ENCODE data around the gene FER. TPM values are rescaled to one million over a fixed set of nuclear protein-coding genes. Genes with fewer than 3 reads are reported as not detected.
A peak's percentile ranks its signal among the peaks of the same experiment; 100 is the strongest.
"Not testable (repeated sequence)": the region's sequence is repeated elsewhere in the genome, so short reads cannot be mapped to it uniquely, and the experiment has no call there.

FER gene
- total RNA-seq, 1 donor from 2014 or later = 99.2 TPM

DNA sequence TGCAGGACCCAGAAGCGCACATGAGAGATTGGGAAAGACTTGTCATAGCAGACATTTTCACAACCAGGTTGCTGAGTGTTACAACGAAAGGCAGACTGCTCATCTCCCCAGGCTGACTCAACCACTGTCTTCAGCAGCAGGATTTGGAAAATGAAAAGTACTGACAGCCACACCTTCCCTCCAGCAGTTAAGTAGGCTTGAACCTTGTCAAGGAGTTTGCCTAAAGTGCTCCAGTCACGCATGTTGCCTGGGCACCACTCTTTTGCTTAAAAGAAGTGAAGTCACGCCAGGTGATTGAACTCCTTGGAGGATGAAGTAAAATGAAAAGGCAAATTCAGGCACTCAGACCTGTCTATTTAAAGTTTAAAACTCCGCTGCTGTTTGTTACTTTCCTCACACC, 304.5 kb downstream of the FER start:
- intact Hi-C loops (cut with DNase I); ATAC-seq; DNase-seq (ENCODE audit: low spot score): not testable (repeated sequence)

DNA sequence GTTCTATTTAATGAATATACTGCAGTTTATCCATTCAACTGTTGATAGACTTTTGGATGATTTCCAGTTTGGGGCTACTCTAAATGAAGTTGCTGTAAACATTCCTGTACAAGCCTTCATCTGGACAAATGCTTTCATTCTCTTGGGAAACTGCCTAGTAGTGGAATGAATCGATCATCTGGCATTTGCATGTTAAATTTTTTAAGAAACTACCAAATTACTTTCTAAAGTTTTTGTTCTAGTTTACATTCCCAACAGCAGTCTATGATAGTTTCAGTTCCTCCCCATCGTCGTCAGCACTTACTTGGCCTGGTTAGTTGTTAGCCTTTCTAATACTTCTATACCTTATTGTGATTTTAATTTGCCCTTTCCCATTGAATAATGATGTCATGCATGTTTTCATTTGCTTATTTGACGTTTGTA, 306.3 kb downstream of the FER start:
- DNase-seq (ENCODE audit: low spot score) (no peak), ATAC-seq (no peak)
- intact Hi-C loops (cut with DNase I) = no loop called here

DNA sequence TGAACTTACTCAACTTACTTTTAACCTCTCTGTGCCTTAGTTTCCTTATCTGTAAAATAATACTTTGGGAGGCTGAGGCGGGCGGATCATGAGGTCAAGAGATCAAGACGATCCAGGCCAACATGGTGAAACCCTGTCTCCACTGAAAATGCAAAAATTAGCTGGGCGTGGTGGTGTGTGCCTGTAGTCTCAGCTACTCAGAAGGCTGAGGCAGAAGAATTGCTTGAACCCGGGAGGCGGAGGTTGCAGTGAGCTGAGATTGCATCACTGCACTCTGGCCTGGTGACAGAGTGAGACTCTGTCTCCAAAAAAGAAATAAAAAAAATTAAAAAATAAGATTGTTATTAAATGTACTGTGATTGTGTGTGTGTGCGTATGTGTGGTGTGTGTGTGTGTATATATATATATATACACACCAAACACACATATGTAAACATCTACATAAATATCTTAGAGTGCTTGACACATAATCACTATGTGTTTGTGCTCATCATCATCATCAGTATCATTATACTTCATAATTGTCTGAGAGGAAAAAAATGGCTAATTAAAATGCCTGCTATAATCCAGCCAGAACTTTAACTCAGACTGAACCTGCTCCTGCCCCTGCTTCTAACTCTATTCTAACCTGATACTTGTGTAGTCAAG, 312.8 kb downstream of the FER start:
- intact Hi-C loops (cut with DNase I) = no loop called here
- ATAC-seq = peak; percentile 27
- no peak for DNase-seq (ENCODE audit: low spot score)

DNA sequence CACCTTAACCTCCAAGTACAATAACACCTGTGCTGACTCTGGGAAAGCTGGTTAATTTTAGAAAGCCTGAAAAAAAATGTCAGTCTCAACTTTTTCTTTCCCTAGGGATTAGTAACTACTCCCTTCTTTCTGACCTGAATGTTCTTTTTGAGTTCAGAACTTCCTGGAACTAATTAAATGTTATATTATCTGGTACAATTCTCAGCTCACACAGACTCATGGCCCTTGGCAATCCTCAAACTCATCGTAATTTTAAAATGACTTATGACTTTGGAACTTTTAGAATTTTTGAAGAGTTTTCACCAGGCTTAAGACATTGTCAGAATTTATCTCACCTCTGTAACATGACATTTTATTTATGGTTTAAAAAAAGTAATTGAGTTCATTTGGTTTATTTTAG, 315.0 kb downstream of the FER start:
- DNase-seq (ENCODE audit: low spot score) (no peak), ATAC-seq (peak; percentile 92)
- intact Hi-C loops (cut with DNase I) = no loop called here

DNA sequence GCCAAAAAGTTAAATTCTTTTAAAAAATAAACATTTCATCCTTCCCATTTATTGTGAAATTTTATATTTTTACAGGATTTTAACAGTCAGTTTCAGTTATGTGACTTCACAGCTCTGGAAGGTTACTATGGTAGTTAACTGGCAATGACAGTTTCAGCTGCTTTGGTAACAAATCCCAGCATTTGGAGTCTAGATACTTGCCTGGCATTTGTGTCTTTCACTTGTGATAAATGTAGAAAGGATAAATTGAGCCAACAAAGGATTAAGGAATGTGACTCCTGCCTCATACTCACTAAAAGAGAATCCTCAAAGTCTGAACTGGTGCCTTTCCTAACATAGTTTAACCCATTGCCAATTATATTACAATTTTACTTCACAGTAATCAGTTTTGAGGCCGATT, 315.5 kb downstream of the FER start:
- peak; percentile 84 for ATAC-seq
- DNase-seq (ENCODE audit: low spot score) = no peak
- intact Hi-C loops (cut with DNase I) = no loop called here

DNA sequence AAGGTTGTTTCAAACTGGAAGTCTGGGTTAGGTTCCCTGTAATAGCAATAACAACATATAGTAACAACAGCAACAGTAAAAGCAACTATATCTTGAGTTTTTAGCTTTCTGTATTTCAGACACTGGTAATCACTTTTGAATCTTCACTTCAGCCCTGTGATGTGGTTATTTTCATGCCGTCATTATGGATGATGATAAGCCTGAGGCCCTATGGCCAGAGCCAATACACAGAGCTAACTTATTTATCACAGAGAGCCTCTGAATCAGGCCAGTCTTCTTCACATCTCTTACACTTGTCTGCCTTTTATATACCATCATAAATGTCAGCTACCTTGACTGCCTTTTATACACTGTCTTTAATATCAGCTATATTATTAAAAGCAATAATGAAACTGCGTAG, 329.0 kb downstream of the FER start:
- intact Hi-C loops (cut with DNase I) = no loop called here

DNA sequence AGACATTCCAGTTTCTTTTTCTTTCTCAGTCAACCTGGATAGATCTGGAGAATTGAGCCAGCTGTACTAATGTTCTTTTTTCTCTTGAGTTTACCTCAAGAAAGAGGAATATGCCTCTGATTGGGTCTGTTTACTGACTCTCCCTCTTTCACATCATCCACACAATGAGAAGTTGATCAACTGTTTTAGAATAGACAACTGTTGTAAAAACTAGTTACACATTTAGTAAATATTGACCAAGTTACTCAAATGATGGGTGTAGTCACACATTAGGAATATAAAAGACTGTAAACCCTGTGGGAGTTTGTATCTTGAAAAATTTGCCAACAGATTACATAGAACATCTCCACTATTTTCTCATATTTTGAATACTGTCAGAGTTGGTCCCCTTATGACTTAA, 330.8 kb downstream of the FER start:
- no peak for DNase-seq (ENCODE audit: low spot score)
- intact Hi-C loops (cut with DNase I) = no loop called here
- ATAC-seq = no peak

More for the DNA sequence above, 329.0 kb downstream of the FER start:
- ATAC-seq = no peak
- no peak for DNase-seq (ENCODE audit: low spot score)

DNA sequence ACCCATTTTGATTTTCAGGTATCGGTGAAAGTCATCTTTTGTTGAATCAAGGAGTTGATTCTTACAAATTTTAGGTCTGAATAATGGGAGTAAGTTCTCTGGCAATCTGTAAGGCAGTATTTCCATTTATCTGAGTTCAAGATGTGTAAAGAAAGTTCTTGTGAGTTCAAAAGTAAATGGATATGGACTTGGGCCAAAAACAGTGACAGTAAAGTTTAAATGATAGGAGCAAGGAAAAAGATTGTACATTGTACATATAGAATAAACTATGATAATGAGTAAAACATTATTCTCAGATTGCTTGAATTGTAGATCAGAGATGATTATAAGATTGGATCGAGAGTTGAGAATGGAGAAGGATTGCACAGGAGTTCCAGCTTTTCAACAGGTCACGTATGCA, 332.8 kb downstream of the FER start:
- ATAC-seq (no peak), DNase-seq (ENCODE audit: low spot score) (no peak)
- intact Hi-C loops (cut with DNase I) = no loop called here

DNA sequence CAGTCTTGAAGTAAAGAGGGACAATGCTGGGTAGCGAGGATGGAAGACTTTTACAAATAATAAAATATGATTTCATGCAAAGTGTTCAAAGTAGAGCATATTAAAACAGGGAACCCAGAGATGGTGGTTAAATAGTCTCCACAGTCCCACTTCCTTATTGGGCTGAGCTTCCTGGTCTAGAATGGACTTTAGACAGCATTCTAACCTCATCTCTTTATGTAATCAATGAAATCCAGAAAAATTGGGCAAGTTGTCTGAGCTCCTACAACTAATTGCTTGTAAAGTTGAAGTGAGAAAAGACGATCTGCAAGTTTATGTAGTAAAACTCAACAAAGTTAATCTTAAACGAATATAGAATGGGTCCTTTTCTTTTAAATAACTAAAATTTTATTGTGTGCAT, 333.2 kb downstream of the FER start:
- intact Hi-C loops (cut with DNase I) = no loop called here

DNA sequence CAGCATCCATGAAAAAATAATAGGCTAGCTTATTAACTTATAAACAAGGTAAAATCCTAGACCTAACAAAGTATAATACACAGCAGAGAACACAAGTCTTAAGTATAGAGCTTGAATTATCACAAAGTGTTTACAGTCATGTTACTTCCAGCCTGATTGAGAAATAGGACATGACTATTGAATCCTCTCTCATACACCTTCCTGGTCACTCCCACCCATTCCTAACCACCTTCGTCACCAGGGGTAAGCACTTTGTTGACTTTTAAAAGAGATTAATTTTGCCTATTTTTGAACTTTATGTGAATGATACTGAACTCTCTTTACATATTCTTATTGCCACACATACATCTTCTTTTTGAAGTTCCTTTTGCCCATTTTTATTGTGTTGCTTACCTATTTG, 336.2 kb downstream of the FER start:
- intact Hi-C loops (cut with DNase I) = no loop called here
- ATAC-seq = no peak

More for the DNA sequence above, 333.2 kb downstream of the FER start:
- ATAC-seq (no peak), DNase-seq (ENCODE audit: low spot score) (no peak)

DNA sequence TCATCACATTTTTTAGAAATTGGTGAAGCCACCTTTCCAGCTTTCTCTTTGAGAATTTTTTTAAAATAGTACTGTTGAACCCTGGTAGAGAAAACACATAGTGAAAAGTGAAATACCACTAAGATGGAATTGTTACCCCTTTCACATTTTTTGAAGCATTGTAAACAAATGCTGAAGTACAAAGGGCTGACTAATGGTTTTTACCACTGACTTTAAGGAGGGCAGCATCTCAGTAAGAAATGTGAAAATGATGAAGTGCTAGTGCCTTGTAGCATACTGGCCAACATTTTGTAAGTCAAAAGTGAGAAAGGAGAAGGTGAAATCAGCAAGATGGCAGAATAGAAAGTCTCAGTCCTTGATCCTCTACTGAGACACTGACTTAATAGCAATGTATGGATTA, 341.5 kb downstream of the FER start:
- ATAC-seq (no peak), DNase-seq (ENCODE audit: low spot score) (no peak)

More for the DNA sequence above, 336.2 kb downstream of the FER start:
- no peak for DNase-seq (ENCODE audit: low spot score)

DNA sequence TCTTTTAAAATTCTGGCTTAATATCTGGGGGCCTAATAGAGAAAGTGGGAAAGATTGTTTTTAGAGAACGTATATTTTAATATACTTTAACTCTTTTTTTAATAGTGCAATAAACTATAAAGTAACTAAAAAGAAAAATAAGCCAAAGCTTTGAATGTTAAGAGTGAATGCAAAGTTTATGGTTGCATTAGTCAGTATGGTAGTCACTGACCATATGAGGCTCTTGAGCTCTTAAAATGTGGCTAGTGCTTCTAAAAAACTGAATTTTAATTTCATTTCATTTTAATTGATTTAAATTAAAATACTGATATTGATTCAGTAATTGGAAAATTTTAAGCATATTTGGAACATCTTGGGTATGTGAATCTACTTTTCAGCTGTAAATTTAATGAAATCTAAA, 351.4 kb downstream of the FER start:
- intact Hi-C loops (cut with DNase I) = no loop called here
- DNase-seq (ENCODE audit: low spot score) (no peak), ATAC-seq (no peak)

More for the DNA sequence above, 341.5 kb downstream of the FER start:
- intact Hi-C loops (cut with DNase I) = no loop called here

DNA sequence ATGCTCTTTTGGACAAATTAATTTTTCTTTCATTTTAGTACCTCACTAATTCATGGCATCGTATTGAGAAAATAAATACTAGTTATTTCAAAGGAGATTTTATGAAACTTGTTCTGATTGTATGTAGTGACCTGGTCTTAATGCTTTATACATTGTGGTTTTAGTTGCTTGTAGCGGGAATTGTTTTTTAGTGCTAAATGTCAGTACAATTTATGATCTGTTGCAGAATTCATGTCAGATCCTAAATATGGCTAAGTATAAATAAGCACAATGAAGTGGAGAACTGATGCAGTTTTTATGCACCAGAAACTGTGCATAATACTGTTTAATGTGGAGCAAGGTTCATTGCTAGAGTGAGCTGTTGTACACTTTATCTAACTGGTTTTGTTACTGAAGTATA, 353.3 kb downstream of the FER start:
- no peak for DNase-seq (ENCODE audit: low spot score)
- ATAC-seq = no peak
- intact Hi-C loops (cut with DNase I) = no loop called here

DNA sequence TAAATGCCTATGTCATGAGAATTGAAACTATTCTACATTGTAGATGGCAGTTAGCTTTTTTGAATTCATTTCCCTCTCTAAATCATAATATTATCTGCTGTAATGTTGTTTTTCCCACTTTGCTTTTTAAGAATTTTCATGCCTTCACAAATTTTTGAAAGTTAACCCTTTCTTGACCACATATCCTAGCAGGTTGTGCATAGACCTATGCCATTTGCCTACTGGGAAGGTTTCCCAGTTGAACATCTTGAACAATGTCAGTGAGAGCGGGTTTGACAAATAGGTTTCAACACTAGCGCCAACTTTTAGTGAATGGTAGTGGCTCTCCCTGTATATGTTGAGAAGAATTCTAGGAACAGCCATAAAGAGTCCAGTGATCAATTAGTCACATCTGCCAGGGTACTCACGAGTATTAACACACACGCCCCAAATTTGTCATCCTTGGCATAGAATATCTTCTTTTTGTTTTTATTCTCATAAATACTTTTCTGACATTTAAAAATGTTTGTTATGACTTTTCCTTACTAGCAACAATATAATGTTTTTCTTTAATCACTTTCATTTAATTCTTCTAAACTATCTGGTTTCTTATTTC, 354.5 kb downstream of the FER start:
- intact Hi-C loops (cut with DNase I) = no loop called here
- ATAC-seq (no peak), DNase-seq (ENCODE audit: low spot score) (no peak)

DNA sequence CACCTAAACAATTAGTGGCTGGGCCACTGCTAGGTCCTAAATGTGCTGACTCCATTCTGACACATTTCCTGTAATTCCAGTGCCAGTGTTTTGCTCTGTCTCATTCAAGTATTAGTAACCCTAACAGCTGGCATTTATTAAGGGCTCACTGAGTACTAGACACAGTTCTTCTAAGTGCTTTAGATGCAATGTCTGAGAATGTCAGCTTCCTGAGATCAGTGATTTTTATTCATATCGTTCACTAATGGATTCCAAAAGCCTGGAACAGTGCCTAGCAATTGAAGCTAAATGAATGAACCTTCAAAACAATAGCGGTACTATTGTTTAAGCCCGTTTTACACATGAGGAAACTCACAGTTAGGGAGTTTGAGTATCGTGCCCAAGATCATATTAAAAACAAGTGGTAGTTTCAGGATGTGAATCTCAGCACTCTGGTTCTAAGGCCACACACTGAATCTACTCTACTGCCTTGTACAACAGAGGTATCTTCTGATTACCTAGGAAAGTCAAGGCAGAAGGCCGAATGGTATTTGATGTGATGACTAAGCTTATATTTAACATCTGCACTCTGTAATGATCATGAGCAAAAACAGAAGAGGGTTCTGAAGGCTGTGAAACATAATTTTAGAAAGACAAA, 358.1 kb downstream of the FER start:
- peak; percentile 95 for ATAC-seq
- intact Hi-C loops (cut with DNase I) = no loop called here

DNA sequence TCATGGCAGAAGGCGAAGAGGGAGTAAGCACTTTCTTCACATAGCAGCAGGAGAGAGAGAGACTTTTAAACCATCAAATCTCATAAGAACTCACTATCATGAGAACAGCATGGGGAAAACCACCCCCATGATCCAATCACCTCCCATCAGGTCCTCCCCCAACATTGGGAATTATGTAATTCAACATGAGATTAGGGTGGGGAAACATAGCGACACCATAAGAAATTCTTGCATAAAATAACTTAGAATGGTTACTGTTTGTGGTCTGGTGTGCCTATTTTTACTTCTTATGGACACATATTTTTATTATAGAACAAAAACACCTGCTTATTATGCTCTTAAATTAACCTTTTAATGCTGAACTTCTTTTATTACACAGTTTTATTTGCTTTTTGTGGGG, 364.0 kb downstream of the FER start:
- ATAC-seq (no peak), DNase-seq (ENCODE audit: low spot score) (no peak)
- intact Hi-C loops (cut with DNase I) = no loop called here

More for the DNA sequence above, 358.1 kb downstream of the FER start:
- DNase-seq (ENCODE audit: low spot score) = no peak

DNA sequence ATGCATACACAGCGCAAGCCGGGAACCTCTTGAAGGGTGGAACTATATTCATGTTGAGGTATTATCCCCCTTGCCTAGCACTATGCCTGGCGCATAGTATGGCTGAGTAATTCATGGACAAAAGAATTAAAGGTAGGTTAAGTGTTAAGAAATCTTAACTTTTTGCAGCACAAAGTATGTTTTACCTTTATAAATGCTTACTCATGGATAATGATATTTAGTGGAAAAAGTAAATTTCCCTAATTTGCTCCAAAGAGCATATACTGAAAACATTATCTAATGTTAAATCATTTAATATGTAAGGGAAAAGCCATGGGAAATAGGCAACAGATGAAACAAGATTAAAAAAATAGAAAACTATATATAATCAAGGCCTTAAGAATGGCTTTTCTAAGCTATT, 365.9 kb downstream of the FER start:
- DNase-seq (ENCODE audit: low spot score) (no peak), ATAC-seq (no peak)
- intact Hi-C loops (cut with DNase I) = no loop called here

DNA sequence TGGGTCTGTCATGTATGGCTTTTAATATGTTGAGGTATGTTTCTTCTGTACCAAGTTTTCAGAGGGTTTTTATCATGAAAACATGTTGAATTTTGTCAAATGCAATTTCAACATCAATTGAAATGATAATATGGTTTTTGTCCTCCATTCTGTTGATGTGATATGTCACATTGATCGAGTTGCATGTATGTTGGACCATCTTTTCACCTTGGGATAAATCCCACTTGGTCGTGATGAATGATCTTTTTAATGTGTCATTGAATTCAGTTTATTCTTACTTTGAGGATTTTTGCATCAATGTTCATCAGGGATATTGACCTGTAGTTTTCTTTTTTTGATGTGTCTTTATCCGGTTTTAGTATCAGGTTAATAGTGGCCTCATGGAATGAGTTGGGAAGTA, 373.5 kb downstream of the FER start:
- DNase-seq (ENCODE audit: low spot score) (no peak), ATAC-seq (no peak)
- intact Hi-C loops (cut with DNase I) = no loop called here

DNA sequence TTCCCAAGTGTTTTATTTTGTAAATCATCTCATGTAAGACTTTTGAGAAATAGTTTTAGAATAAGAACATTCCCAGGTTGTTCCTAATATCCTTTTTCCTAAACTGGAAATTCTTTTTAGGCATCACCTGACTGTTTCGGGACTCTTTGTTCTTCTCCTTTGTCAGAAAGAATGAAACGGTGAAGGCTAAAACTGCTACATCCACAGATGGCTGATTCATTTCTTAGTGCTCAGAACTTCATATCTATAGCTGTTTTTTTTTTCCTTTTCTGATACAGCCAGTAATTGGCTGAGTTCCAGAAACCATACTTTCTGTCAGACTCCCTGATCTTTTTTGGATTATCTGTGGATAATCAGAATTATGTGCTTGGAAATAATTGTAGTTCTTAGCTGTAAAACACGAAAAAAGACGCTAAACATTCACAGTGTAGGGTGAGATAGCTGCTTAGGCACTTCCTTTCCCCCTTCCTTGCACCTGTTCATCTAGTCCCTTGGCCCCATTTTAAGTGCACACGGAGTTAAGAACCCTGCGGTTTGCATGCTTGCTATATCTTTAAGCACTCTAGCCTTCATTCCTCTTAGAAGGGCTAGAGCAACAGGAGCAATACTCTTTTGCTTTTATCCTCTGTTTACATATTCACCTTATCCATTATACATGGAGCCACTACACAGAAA, 378.2 kb downstream of the FER start:
- DNase-seq (ENCODE audit: low spot score) (no peak), ATAC-seq (no peak)
- intact Hi-C loops (cut with DNase I) = no loop called here

DNA sequence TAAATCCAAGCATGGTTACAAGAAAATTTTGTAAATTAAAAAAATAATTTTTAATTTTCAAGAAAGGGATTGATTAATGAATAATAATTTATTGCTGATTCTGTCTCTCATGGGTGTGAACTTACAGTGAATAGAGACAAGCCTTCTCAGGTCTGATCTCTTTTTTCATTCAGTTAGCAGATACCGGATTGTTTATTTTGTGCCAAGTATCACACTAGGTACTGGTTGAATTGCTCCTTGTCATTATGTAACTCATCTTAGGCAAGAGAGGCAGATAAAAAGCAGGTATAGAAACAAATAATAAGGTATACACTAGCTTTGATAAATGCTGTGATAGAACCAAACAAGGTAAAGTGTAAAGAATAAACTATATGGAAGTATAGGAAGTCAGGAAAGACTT, 378.8 kb downstream of the FER start:
- no peak for ATAC-seq
- DNase-seq (ENCODE audit: low spot score) = no peak
- intact Hi-C loops (cut with DNase I) = no loop called here
